HG02610 (cell line): ENCODE measurements around the gene SYNGR3.

Source experiments
- ATAC-seq: cut with Tn5 transposase; IDR thresholded peaks from one replicate; pipeline ENCODE4 v1.9.1; 2021; ENCODE audit warnings: mild to moderate bottlenecking, moderate library complexity; ENCODE audit not compliant: unreplicated experiment

The SYNGR3 gene

DNA sequence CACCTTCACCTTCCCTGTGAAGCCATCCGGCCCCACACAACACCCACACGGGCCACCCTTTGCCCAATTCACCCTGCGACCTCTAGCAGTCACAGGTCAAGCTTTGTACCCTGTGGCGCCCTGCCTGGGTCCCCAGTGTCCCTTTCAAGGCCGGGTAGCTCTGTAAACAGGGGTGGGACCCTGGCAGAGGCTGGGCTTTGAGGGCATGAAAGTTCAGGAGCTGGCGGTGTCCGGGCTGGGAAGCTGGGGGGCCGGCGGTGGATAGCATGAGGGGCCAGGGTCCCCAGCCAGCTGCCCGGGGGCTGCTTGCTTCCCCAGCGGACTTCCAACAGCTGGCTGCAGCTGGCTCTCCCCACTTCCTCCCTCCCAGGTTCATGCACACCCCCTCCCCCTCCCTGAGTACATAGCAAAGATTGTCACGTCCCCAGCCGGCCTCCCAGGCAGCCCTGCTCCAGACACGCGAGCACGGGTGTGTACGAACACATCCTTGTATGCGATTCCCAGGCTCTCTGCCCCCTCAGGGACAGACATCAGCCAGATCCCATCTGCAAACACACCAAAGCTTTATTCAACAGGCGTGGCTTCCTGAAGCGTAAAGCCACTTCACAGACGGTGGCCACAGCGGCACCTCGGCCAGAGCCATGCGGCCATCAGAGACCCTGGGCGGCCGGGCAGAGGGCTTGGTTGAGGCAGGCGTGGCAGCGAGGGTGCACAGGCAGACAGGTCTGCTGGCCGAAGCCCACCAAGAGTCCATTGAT lies 49.7 kb downstream of the SYNGR3 start:
- no peak for ATAC-seq

DNA sequence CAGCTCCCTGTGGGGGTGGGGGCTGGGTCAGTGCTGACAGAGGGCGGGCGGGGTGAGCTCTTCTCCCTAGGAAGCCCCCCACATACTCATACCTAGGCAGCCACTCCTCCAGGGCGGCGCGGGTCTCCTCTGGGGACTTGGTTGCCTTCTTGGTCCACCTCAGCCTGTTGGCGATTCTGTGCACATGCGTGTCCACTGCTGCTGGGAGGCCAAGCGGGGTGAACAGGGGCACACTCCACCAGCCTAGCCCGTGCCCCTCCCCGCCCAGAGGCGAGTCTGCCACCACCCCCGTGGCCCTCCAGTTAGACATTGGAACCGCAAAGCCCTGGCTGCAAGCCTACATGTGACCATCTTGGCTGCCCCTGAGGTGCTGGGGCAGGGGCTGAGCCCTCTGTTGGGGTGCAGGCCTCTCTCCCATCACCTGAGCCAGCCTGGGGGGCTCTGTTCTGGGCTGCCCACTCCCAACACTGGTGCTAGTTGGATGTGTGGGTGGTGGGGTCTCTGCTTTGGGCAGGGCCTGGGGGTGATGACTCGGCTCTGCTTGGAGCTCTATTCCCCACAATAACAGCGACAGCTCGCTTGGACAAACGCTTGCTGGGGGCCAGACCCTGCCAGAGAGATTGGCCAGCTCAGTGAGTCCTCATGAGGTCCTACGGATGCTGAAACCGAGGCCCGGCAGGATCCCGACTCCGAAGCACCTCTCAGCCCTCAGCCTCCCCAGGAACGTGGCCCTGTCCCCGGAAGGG lies 50.4 kb downstream of the SYNGR3 start:
- no peak for ATAC-seq

DNA sequence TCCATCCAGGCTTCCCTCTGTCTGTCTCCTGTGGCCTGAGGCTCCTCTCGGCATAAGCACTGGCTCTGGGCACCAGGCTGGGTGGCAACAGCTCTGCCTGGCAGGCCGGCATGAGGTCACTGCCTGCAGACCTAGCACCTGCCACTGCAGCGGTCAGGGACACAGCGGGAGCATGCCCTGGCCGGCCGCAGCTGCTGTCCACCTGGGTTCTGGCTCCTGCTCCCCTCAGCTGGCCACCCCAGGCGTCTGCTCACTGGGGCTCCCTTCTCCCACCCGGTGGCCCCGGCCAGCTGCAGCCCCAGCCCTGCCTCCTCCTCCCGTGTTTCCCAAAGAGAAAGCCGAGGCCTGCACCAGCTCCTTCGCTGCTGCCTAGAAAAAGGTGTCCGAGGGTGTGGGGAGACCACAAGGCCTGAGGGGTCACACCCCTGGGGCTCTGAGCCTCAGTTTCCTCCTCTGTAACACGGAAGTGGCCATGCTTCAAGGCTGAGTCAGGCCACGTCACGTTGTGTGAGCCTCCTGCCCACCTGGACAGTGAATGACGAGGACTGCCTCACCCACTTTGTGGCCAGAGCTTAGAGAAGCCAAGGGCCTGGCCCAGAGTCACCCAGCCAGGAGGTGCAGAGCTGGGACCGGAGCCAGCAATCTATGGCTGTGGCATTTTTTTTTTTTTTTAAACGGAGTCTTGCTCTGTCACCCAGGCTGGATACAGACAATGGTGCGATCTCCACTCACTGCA lies 51.2 kb downstream of the SYNGR3 start:
- no peak for ATAC-seq

DNA sequence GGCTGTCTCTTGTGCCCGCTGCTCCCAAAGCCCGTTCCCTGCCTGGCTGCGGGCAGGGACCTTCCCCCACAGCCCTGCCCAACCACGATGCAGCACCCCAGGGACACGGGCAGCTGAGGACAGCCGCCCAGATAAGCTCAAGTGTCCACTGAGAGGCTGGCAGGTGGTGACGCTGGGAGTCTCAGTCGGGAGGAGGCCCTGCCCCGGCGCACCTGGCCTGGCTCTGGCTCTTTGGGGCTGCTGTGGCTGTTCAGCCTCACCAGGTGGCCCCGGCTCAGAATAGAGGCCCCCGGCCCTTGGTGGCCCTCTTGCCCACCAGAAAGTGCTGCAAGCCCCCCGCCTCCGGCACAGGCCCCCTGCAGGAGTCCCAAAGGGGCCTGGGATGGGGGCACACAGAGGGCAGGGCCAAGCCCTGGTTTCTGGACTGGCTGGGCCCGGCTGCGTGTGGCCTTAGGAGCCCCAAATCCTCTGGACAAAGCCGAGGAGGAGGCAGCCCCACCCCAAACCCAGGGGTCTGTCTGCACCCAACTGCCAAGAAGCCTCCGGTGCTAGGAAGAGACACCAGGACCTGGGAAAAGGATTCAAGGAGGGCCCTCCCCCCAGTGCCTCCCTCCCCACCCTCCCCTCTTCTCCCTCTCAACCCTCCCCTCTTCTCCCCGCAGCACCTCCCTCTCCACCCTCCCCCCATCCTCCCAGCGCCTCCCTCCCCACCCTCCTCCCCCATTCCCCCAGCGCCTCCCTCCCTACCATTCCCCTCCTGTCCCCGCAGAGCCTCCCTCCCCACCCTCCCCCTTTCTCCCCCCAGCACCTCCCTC lies 52.6 kb downstream of the SYNGR3 start:
- no peak for ATAC-seq

DNA sequence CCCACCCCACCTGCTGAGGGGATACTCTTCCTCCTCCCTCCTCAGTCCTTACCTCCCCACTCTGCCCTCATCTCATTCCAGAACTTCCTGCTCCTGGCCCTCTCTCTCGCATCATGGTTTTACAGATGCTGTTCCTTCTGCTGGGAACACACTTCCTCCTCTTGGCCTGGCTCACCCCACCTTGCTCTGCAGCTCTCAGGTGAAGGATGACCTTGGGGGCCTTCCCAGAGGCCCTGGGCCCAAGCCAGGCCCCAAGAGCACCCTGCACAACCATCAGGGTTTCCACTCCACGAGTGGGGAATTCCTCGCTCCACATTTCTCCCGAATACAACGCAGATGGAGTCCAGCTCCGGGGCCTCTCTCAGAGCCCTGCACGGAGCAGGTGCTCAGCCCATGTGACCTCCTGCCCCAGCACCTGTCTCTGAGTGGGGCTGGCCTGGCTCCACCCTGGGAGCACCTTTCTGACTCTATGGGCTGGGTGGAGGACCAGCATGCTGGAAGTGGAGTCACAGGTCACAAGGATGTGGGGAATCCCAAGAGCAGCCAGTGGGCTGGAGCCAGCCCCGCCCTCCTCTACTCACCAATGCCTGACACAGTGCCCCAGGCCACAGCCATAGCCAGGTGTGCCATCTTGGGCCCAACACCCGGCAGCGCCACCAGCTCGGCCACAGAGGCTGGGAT lies 53.4 kb downstream of the SYNGR3 start:
- ATAC-seq = no peak
